CD14-positive monocyte (primary cell): ENCODE results near the gene PLK3. TPM values are rescaled to one million over a fixed set of nuclear protein-coding genes. Genes with fewer than 3 reads are reported as not detected.
A peak's percentile ranks its signal among the peaks of the same experiment; 100 is the strongest.

Experiments used
- DNase-seq, 3 donors: peaks; one replicate each; pipeline ENCODE4 v3.0.0-alpha.2; 2011 to 2022
- H2AFZ ChIP-seq: 2 replicates; pipeline ENCODE4 v1.6.0; 2012; ENCODE audit warnings: mild to moderate bottlenecking, low read depth, low read length, inconsistent platforms; ENCODE audit not compliant: insufficient read depth, poor library complexity, severe bottlenecking
- H3K27ac ChIP-seq, 2 donors: 1 replicate in 1 of 2; 2 replicates in 1 of 2; pipeline ENCODE4 v1.5.1; 2012 to 2013; ENCODE audit warnings: low read length in 2 of 2, control low read depth in 1 of 2, inconsistent platforms in 1 of 2, low read depth in 1 of 2, mild to moderate bottlenecking in 1 of 2
- H3K27me3 ChIP-seq, 2 donors: one replicate each; pipeline versions ENCODE4 v1.6.0 to v1.6.1; 2011 to 2013; ENCODE audit warnings: low read length in 2 of 2; ENCODE audit not compliant: control insufficient read depth in 2 of 2, insufficient read depth in 2 of 2
- H3K36me3 ChIP-seq, 2 donors: replicated peaks in 1 of 2; 1 replicate in 1 of 2; 2 replicates in 1 of 2; pipeline versions ENCODE4 v1.5.1 to v1.6.1; 2012 to 2013; ENCODE audit warnings: low read length in 2 of 2, control low read depth in 1 of 2, inconsistent platforms in 1 of 2, mild to moderate bottlenecking in 1 of 2; ENCODE audit not compliant: insufficient read depth in 2 of 2, control insufficient read depth in 1 of 2
- H3K4me1 ChIP-seq, 2 donors: 1 replicate in 1 of 2; 2 replicates in 1 of 2; pipeline versions ENCODE4 v1.5.1 to v1.6.1; 2012 to 2013; ENCODE audit warnings: low read length in 2 of 2, control low read depth in 1 of 2, inconsistent platforms in 1 of 2, mild to moderate bottlenecking in 1 of 2, moderate library complexity in 1 of 2; ENCODE audit not compliant: insufficient read depth in 2 of 2, control insufficient read depth in 1 of 2
- H3K4me2 ChIP-seq: replicated peaks from 2 replicates; pipeline ENCODE3; 2012; ENCODE audit warnings: low read length, moderate library complexity, mild to moderate bottlenecking; ENCODE audit not compliant: poor library complexity, severe bottlenecking; ENCODE audit errors: extremely low read depth
- H3K4me3 ChIP-seq, 3 experiments: fragments of 200-600 bp in 1 of 3; sonication (generic) in 1 of 3; replicated peaks in 1 of 3; 1 replicate in 2 of 3; 2 replicates in 1 of 3; pipeline ENCODE4 v1.5.1; 2011 to 2013; ENCODE audit warnings: low read length in 3 of 3, mild to moderate bottlenecking in 3 of 3, control low read depth in 2 of 3, low read depth in 2 of 3, inconsistent platforms in 1 of 3, moderate library complexity in 1 of 3
- H3K79me2 ChIP-seq: 2 replicates; pipeline ENCODE4 v1.6.0; 2012; ENCODE audit warnings: mild to moderate bottlenecking, control low read depth, inconsistent platforms, low read length, moderate library complexity; ENCODE audit not compliant: insufficient read depth
- H3K9ac ChIP-seq: 2 replicates; pipeline ENCODE4 v1.6.0; 2017; ENCODE audit warnings: low read length, mild to moderate bottlenecking; ENCODE audit not compliant: insufficient read depth, poor library complexity, severe bottlenecking
- H3K9me3 ChIP-seq, 2 donors: replicated peaks in 1 of 2; 1 replicate in 1 of 2; 2 replicates in 1 of 2; pipeline versions ENCODE4 v1.5.1 to v1.6.1; 2012 to 2013; ENCODE audit warnings: low read length in 2 of 2, control low read depth in 1 of 2; ENCODE audit not compliant: control insufficient read depth in 1 of 2, insufficient read depth in 1 of 2
- H4K20me1 ChIP-seq: 2 replicates; pipeline ENCODE4 v1.6.0; 2012; ENCODE audit warnings: mild to moderate bottlenecking, low read length, control low read depth, moderate library complexity; ENCODE audit not compliant: insufficient read depth
- H3K27ac Mint-ChIP-seq, 7 donors: one replicate each; pipeline ENCODE4 v1.8.0; 2020; ENCODE audit warnings: mild to moderate bottlenecking in 7 of 7, mixed read lengths in 7 of 7, moderate library complexity in 6 of 7, inconsistent platforms in 2 of 7
- H3K27me3 Mint-ChIP-seq, 3 donors: one replicate each; pipeline ENCODE4 v1.8.0; 2021 to 2022; ENCODE audit warnings: low read depth in 3 of 3, mild to moderate bottlenecking in 3 of 3, mixed read lengths in 3 of 3, moderate library complexity in 3 of 3, inconsistent platforms in 1 of 3
- H3K36me3 Mint-ChIP-seq, 2 donors: one replicate each; pipeline ENCODE4 v1.8.0; 2020; ENCODE audit warnings: mixed read lengths in 2 of 2, inconsistent platforms in 1 of 2, mild to moderate bottlenecking in 1 of 2
- H3K4me1 Mint-ChIP-seq: one replicate; pipeline ENCODE4 v1.8.0; 2020; ENCODE audit warnings: mild to moderate bottlenecking, mixed read lengths
- H3K4me3 Mint-ChIP-seq, 2 donors: one replicate each; pipeline ENCODE4 v1.8.0; 2020; ENCODE audit warnings: mild to moderate bottlenecking in 2 of 2, mixed read lengths in 2 of 2, moderate library complexity in 1 of 2
- H3K9me3 Mint-ChIP-seq, 7 donors: one replicate each; pipeline ENCODE4 v1.8.0; 2020 to 2022; ENCODE audit warnings: mixed read lengths in 7 of 7, mild to moderate bottlenecking in 6 of 7, moderate library complexity in 6 of 7, inconsistent platforms in 2 of 7
- CTCF ChIP-seq: fragments of 200-600 bp; IDR thresholded peaks from one replicate; pipeline ENCODE4 v1.8.0; 2022; ENCODE audit warnings: antibody characterized with exemption, mild to moderate bottlenecking
- WGBS: methylation state at CpG from one replicate; pipeline ENCODE4 v1.1.5; 2013; ENCODE audit warnings: missing lambda C conversion rate; ENCODE audit not compliant: insufficient coverage; 5-methylcytosine and 5-hydroxymethylcytosine counted together
- intact Hi-C, 2 donors: fragments of 100-400 bp; cut with micrococcal nuclease; formaldehyde crosslinking; loops; one replicate each; pipeline versions ENCODE4 v1.15.0 to v1.15.1; 2023
- polyA plus RNA-seq, 3 donors: library from polyadenylated mRNA; depleted of rRNA in 1 of 3; unstranded in 2 of 3; stranded (reverse) in 1 of 3; fragments of 300-500 nt in 2 of 3; fragments of >200 nt in 1 of 3; fragmentation: Illumina TruSeq in 2 of 3; gene quantifications; 1 replicate in 2 of 3; 2 replicates in 1 of 3; pipeline ENCODE4 v1.2.3, GENCODE V29; 2012 to 2021

Gene PLK3
- polyA plus RNA-seq, 3 donors = 15.8 to 285 (median 28.1) TPM

GRCh38 chr1:44817307-44817706, 17.1 kb downstream of the PLK3 start:
- Mint-ChIP-seq H3K36me3 (peaks cover 6 to 7% of the 10 kb centered on the region in 2 donors), H3K27me3 (peaks cover 0 to 1% (median 0%) of the 10 kb centered on the region in 3 donors), H3K4me3 (no peak overlapping the region), H3K4me1 (peaks cover 66% of the 10 kb centered on the region), H3K27ac (peak overlapping the region in 1 of 7 donors; percentile 64), H3K9me3 (no peaks in the 10 kb centered on the region)
- no peaks in the 10 kb centered on the region for H3K36me3 ChIP-seq
- TF ChIP-seq CTCF = no peak
- no peaks in the 10 kb centered on the region for H3K27me3 ChIP-seq
- H3K4me3 ChIP-seq = no peak overlapping the region
- no peaks in the 10 kb centered on the region for H3K79me2 ChIP-seq
- DNase-seq = no peak
- H3K9ac ChIP-seq = no peak overlapping the region
- peaks cover 55 to 61% of the 10 kb centered on the region in 2 donors for H3K4me1 ChIP-seq
- H4K20me1 ChIP-seq = no peaks in the 10 kb centered on the region
- intact Hi-C loops = no loop called here
- H3K9me3 ChIP-seq = no peaks in the 10 kb centered on the region
- H3K4me2 ChIP-seq = no peak overlapping the region
- WGBS = 100% methylated on average over 1 of the region's 2 CpGs
- H2AFZ ChIP-seq = no peak overlapping the region
- no peak overlapping the region for H3K27ac ChIP-seq

GRCh38 chr1:44817771-44818495, 17.8 kb downstream of the PLK3 start:
- 94% methylated on average over 8 of the region's 11 CpGs for WGBS
- no peak overlapping the region for H2AFZ ChIP-seq
- H3K4me1 ChIP-seq = peaks cover 52 to 55% of the 10 kb centered on the region in 2 donors
- no peak for TF ChIP-seq CTCF
- H3K27me3 ChIP-seq = no peaks in the 10 kb centered on the region
- Mint-ChIP-seq H3K9me3 (no peaks in the 10 kb centered on the region), H3K4me1 (peaks cover 61% of the 10 kb centered on the region), H3K27me3 (peaks cover 0 to 1% (median under 1%) of the 10 kb centered on the region in 3 donors), H3K27ac (peak overlapping the region; percentile 16 to 100 (median 90)), H3K36me3 (peaks cover 6 to 7% of the 10 kb centered on the region in 2 donors), H3K4me3 (peak overlapping the region in 1 of 2 donors; percentile 18)
- no peaks in the 10 kb centered on the region for H4K20me1 ChIP-seq
- no peak overlapping the region for H3K4me2 ChIP-seq
- intact Hi-C loops = loop anchor here (2.0 kb wide), 1 partner anchor 17 kb away; the partner anchor contains the start of gene PLK3 (in 2 of the 2)
- no peaks in the 10 kb centered on the region for H3K36me3 ChIP-seq
- H3K27ac ChIP-seq = no peak overlapping the region
- H3K9ac ChIP-seq = no peak overlapping the region
- DNase-seq = peak in 1 of 3 donors; percentile 10
- H3K9me3 ChIP-seq = no peaks in the 10 kb centered on the region
- H3K4me3 ChIP-seq = no peak overlapping the region
- no peaks in the 10 kb centered on the region for H3K79me2 ChIP-seq
